Stimulated activated naive CD8-positive, alpha-beta T cell treated with anti-CD3 and anti-CD28 coated beads, Interleukin-15, amount 100 ng/mL, for 72 hours (primary cell): Measurements from ENCODE around the gene SPACA4.

Source experiments
- ATAC-seq: fragments of 150-1000 bp; cut with Tn5 transposase; 2 replicates; pipeline ENCODE4 v1.10.0; 2021; ENCODE audit warnings: mild to moderate bottlenecking, moderate library complexity
- DNase-seq, 2 donors: peaks; one replicate each; pipeline ENCODE4 v3.0.0; 2021 to 2022
- H3K27ac Mint-ChIP-seq, 2 donors: one replicate each; pipeline ENCODE4 v1.8.0; 2022; ENCODE audit warnings: mild to moderate bottlenecking in 2 of 2, mixed read lengths in 2 of 2, moderate library complexity in 2 of 2
- H3K27me3 Mint-ChIP-seq: one replicate; pipeline ENCODE4 v1.8.0; 2022; ENCODE audit warnings: mixed read lengths
- H3K4me1 Mint-ChIP-seq: one replicate; pipeline ENCODE4 v1.8.0; 2022; ENCODE audit warnings: mild to moderate bottlenecking, mixed read lengths
- H3K4me3 Mint-ChIP-seq, 2 donors: one replicate each; pipeline ENCODE4 v1.8.0; 2022; ENCODE audit warnings: mild to moderate bottlenecking in 2 of 2, mixed read lengths in 2 of 2, moderate library complexity in 1 of 2
- H3K9me3 Mint-ChIP-seq, 2 donors: one replicate each; pipeline ENCODE4 v1.8.0; 2022; ENCODE audit warnings: mixed read lengths in 2 of 2

Gene SPACA4

DNA sequence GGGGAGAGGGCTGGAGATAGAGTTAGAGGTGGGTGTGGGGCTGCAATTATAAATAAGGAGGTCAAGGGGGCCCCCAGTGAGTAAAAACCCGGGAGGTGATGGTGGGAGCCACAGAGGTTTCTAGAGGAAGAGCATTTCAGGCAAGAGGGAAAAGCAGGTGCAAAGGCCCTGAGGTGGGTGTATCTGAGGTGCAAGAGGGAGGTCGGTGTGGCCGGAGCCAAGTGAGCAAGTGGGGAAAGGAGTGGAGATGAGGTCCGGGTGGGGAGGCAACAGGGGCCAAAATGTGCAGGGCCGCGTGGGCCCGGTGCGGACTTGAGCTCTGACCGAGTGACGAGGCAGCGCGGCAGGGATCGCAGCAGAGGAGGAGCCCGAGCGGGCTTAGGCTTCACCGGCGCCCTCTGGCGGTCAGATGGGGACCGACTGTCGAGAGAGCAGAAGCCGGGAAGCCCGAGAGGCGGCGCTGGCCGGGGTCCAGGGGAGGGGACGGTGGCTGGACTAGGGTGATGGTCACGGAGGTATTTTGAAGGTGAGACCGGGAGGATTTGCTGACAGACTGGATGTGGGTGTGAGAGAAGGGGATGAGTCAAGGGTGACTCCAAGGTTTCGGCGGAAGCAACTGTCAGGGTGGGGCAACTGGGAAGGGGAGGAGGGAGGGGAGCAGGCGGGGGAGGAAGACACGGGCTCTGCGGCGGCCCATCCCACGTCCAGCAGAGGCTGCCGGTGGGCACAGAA is 17.7 kb upstream of the SPACA4 start:
- DNase-seq, result peak; percentile 84 to 87
- Mint-ChIP-seq H3K27ac (no peak overlapping the region), H3K4me1 (peaks cover 31% of the 10 kb centered on the region), H3K27me3 (peaks cover 8% of the 10 kb centered on the region), H3K9me3 (no peaks in the 10 kb centered on the region), H3K4me3 (peak overlapping the region; percentile 68 to 73)
- ATAC-seq, result peak; percentile 86

- Mint-ChIP-seq H3K27me3 (no peaks in the 10 kb centered on the region), H3K9me3 (no peaks in the 10 kb centered on the region), H3K4me1 (peaks cover 29% of the 10 kb centered on the region), H3K4me3 (no peak overlapping the region), H3K27ac (no peak overlapping the region)
- no peak for DNase-seq
- no peak for ATAC-seq
Measured at GRCh38 chr19:48591021-48591420, 15.5 kb upstream of the SPACA4 start.

GRCh38 chr19:48595171-48595570 is 11.4 kb upstream of the SPACA4 start:
- Mint-ChIP-seq H3K4me1 (peaks cover 18% of the 10 kb centered on the region), H3K27me3 (no peaks in the 10 kb centered on the region), H3K4me3 (no peak overlapping the region), H3K27ac (no peak overlapping the region), H3K9me3 (no peaks in the 10 kb centered on the region)
- DNase-seq, result no peak
- ATAC-seq, result no peak

GRCh38 chr19:48595833-48596232 is 10.7 kb upstream of the SPACA4 start:
- H3K9me3 Mint-ChIP-seq, result no peaks in the 10 kb centered on the region
- no peak for ATAC-seq
- H3K4me1 Mint-ChIP-seq, result peaks cover 18% of the 10 kb centered on the region
- no peak overlapping the region for H3K27ac Mint-ChIP-seq
- H3K4me3 Mint-ChIP-seq, result peak overlapping the region; percentile 31 to 75
- no peak for DNase-seq
- no peaks in the 10 kb centered on the region for H3K27me3 Mint-ChIP-seq

- peaks cover 18% of the 10 kb centered on the region for H3K4me1 Mint-ChIP-seq
- ATAC-seq (no peak), DNase-seq (no peak)
- no peaks in the 10 kb centered on the region for H3K27me3 Mint-ChIP-seq
- no peak overlapping the region for H3K27ac Mint-ChIP-seq
- H3K9me3 Mint-ChIP-seq, result no peaks in the 10 kb centered on the region
- H3K4me3 Mint-ChIP-seq, result peak overlapping the region; percentile 56 to 75
Measured at GRCh38 chr19:48596237-48596636, 10.3 kb upstream of the SPACA4 start.

GRCh38 chr19:48596679-48597465 is 9.7 kb upstream of the SPACA4 start:
- Mint-ChIP-seq H3K4me3 (peak overlapping the region; percentile 56 to 67), H3K27ac (peak overlapping the region in 1 of 2 donors; percentile 97), H3K9me3 (no peaks in the 10 kb centered on the region), H3K27me3 (no peaks in the 10 kb centered on the region), H3K4me1 (peaks cover 18% of the 10 kb centered on the region)
- DNase-seq, result no peak
- peak; percentile 74 for ATAC-seq

- H3K9me3 Mint-ChIP-seq, result no peaks in the 10 kb centered on the region
- peaks cover 6% of the 10 kb centered on the region for H3K4me1 Mint-ChIP-seq
- ATAC-seq (no peak), DNase-seq (no peak)
- no peak overlapping the region for H3K4me3 Mint-ChIP-seq
- no peak overlapping the region for H3K27ac Mint-ChIP-seq
- no peaks in the 10 kb centered on the region for H3K27me3 Mint-ChIP-seq
Measured at GRCh38 chr19:48598996-48599700, 7.4 kb upstream of the SPACA4 start.

DNA sequence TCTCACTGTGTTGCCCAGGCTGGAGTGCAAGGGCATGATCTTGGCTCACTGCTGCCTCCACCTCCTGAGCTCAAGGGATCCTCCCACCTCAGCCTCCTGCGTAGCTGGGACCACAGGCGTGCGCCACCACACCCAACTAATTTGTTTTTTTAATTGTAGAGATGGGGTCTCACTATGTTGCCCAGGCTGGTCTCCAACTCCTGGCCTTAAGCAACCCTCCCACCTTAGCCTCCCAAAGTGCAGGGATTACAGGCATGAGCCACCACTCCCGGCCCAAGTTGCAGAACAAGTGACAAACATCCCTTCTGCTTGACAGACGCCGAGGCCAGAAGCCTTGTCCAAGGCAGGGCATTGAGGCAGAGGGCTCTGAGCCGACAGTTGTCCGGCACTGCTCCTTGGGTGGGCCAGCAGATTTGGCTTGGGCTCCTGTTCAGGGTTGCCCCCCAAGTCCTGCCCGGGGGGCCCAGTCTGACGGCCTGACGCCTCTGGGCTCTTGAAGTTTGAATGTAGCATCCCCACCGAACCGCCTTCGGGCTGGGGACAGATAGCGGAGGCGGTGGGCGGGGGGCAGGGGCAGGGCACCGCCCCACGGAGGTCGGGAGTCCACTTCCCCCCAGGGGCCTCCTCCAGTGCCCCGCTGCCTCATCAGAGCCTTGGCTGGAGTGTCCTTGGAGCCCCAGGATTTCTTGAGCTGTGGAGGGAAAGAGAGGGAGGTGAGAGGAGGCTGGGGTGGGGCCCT is 5.7 kb upstream of the SPACA4 start:
- no peak for ATAC-seq

DNA sequence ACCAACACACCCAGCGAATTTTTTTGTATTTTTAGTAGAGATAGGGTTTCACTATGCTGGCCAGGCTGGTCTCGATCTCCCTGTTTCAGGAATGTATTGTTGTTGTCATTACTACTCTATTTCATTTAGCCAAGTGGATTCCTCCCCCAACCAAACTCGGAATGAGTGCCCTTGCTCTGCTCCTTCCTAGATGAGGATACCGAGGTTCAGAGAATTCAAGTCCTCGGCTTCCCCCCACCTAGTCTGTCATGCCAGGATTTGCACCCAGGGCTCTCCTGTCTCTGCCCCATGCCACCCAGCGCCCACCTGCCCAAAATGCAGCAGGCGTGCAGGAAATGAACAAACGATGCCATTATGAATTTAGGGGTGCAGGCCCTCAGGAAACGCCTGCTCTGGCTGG is 3.5 kb upstream of the SPACA4 start:
- Mint-ChIP-seq H3K4me1 (no peaks in the 10 kb centered on the region), H3K27me3 (no peaks in the 10 kb centered on the region), H3K9me3 (no peaks in the 10 kb centered on the region), H3K27ac (no peak overlapping the region), H3K4me3 (no peak overlapping the region)
- DNase-seq (no peak), ATAC-seq (no peak)

More for the DNA sequence above, 5.7 kb upstream of the SPACA4 start:
- Mint-ChIP-seq H3K4me1 (no peaks in the 10 kb centered on the region), H3K9me3 (no peaks in the 10 kb centered on the region), H3K27me3 (no peaks in the 10 kb centered on the region), H3K4me3 (no peak overlapping the region), H3K27ac (peak overlapping the region in 1 of 2 donors; percentile 59)
- no peak for DNase-seq

DNA sequence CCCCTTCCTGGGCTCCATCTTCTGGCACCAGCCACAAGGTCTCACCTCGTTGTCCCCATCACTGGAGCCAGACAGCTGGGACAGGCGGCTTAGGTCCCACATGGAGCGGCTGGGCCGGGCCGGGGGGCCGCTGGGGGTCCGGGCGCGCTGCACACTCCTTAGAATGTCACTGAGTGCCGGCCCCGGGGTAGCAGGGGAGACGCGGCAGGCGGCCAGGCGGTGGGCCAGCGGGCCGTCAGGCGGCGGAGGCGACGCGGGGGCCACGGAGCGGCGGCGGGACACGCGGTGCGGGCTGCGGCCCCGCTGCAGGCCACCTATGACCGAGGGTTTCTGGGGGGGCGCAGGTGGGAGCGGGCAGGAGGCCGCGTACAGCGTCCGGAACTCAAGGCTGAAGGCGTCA is 3.1 kb upstream of the SPACA4 start:
- Mint-ChIP-seq H3K27me3 (no peaks in the 10 kb centered on the region), H3K9me3 (no peaks in the 10 kb centered on the region), H3K27ac (no peak overlapping the region), H3K4me1 (no peaks in the 10 kb centered on the region), H3K4me3 (no peak overlapping the region)
- peak; percentile 52 for ATAC-seq
- DNase-seq, result no peak

DNA sequence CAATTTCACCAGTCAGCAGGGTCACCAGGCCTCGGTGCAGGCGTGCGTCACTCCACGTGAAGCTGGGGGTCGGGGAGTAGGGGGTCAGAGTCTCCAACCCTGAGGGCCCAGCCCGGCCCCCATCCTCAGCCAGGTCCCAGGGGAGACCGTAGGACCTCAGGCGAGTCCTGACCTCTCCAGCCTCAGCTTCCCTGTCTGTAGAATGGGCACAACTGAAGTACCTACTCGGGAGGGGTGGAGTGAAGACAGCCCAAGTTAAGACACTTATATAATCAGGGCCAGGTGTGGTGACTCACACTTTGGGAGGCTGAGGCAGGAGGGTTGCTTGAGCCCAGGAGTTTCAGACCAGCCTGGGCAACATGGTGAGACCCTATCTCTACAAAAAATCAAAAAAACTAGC is 2.7 kb upstream of the SPACA4 start:
- H3K27me3 Mint-ChIP-seq, result no peaks in the 10 kb centered on the region
- DNase-seq, result no peak
- peaks cover 3% of the 10 kb centered on the region for H3K4me1 Mint-ChIP-seq
- H3K4me3 Mint-ChIP-seq, result no peak overlapping the region
- no peak overlapping the region for H3K27ac Mint-ChIP-seq
- H3K9me3 Mint-ChIP-seq, result no peaks in the 10 kb centered on the region
- peak; percentile 8 for ATAC-seq

DNA sequence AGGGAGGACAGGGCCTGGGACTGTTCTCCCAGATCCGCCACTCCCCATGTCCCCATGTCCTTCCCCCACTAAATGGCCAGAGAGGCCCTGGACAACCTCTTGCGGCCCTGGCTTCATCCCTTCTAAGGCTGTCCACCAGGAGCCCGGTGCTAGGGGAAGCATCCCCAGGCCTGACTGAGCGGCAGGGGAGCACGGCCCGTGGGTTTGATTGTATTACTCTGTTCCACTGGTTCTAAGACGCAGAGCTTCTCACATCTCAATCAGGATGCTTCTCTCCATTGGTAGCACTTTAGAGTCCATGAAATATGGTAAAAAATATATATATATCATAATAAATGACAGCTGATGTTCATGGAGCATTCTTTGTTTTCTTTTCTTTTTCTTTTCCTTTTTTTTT is 815 bp downstream of the SPACA4 start:
- DNase-seq (no peak), ATAC-seq (no peak)
- H3K27me3 Mint-ChIP-seq, result no peaks in the 10 kb centered on the region
- no peak overlapping the region for H3K4me3 Mint-ChIP-seq
- no peak overlapping the region for H3K27ac Mint-ChIP-seq
- no peaks in the 10 kb centered on the region for H3K9me3 Mint-ChIP-seq
- peaks cover 10% of the 10 kb centered on the region for H3K4me1 Mint-ChIP-seq

GRCh38 chr19:48608798-48609263 is 2.3 kb downstream of the SPACA4 start:
- DNase-seq, result peak; percentile 45 to 53
- Mint-ChIP-seq H3K27ac (peak overlapping the region in 1 of 2 donors; percentile 86), H3K4me3 (peak overlapping the region in 1 of 2 donors; percentile 25), H3K27me3 (no peaks in the 10 kb centered on the region), H3K9me3 (no peaks in the 10 kb centered on the region), H3K4me1 (peaks cover 10% of the 10 kb centered on the region)
- ATAC-seq, result peak; percentile 82

GRCh38 chr19:48609571-48610108 is 3.1 kb downstream of the SPACA4 start:
- Mint-ChIP-seq H3K27me3 (no peaks in the 10 kb centered on the region), H3K4me3 (no peak overlapping the region), H3K4me1 (peaks cover 16% of the 10 kb centered on the region), H3K9me3 (no peaks in the 10 kb centered on the region), H3K27ac (no peak overlapping the region)
- no peak for DNase-seq
- ATAC-seq, result no peak

DNA sequence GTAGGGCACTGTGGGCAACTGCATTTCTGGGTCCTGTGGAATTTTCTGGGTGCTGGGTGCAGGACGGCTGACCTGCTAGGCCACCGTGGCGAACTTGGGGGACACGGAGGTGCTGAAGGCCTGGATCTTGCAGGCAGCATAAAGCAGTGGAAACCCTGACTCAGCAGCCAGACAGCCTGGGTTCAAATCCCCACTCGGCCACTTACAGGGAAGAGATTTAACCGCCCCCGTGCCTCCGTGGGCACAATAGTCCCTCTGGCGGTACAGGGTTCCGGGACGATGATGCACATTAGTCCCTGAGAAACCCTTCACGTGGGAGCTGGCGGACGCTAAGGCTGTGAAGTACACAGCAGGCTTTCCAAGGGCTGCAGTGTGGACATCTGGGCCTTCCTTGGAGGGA is 5.3 kb downstream of the SPACA4 start:
- peaks cover 36% of the 10 kb centered on the region for H3K4me1 Mint-ChIP-seq
- H3K4me3 Mint-ChIP-seq, result no peak overlapping the region
- no peaks in the 10 kb centered on the region for H3K27me3 Mint-ChIP-seq
- ATAC-seq (no peak), DNase-seq (no peak)
- H3K9me3 Mint-ChIP-seq, result no peaks in the 10 kb centered on the region
- H3K27ac Mint-ChIP-seq, result peak overlapping the region in 1 of 2 donors; percentile 71
